ENCODE data around the gene SDHAF4.
"Not testable (repeated sequence)": the region's sequence is repeated elsewhere in the genome, so short reads cannot be mapped to it uniquely, and the experiment has no call there.

SDHAF4 gene

DNA sequence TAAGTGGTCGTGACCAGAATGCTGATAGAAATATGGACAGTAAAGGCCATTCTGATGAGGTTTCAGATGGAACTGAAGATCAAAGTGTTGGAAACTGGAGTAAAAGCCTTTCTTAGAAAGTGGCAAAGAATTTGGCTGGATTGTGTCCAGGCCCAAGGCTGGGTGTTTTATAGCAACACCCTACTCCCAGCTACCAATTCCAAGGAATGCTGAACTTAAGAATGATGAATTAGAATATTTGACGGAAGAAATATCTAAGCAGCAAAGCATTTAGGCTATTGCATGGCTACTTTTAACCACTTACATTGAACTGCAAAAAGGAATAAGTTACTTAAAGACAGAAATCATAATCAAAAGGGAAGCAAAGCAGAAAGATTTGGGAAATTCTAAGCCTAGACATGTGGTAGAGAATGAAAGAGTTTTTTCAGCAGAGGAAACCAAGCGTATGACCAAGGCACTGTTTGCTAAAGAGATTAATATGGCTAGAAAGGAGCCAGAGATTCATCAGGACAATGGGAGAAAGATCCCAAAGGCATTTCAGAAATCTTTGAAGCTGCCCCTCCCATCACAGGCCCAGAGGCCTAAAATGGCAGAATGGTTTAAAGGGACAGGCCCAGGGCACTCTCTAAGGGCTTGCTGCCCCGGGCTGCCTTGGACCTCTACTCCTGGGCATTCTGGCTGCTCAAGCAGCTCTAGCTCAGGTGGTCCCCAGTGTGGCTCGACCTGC is 25.8 kb downstream of the SDHAF4 start:
- no peak for DNase-seq (ENCODE audit: low read depth)

DNA sequence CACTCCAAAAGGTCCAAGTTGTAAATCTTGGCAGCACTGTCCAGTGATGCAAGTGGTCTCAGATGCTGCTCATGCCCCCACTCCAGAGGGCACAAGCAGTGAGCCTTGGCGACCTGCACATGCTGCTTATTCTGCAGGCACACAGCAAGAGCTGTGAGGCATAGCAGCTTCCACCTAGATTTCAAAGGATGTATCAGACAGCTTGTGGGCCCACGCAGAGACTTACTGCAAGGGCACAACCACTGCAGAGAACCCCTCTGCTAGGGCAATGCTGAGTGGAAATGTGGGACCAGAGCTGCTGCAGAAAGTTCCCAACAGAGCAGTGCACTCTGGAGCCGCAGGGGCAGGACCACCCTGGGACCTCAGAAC is 26.4 kb downstream of the SDHAF4 start:
- DNase-seq (ENCODE audit: low read depth) = no peak

DNA sequence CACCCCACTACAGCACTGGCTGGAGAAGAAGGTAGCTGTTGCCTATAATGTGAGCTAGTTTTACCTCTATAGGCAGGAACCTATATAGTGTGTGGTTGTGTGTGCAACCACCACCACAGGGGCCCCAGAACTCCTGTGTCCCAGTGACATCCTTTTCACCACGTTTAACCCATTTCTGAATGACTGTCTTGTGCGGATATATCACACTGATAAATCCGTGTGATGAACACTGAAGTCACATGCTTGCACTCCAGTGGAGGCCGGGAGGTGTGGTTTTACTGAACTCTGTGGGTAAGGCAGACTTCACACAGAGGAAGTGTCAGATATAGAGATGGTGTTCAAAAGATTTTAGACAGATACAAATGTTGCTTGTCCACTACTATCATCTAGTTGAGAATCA is 32.5 kb downstream of the SDHAF4 start:
- no peak for DNase-seq (ENCODE audit: low read depth)

DNA sequence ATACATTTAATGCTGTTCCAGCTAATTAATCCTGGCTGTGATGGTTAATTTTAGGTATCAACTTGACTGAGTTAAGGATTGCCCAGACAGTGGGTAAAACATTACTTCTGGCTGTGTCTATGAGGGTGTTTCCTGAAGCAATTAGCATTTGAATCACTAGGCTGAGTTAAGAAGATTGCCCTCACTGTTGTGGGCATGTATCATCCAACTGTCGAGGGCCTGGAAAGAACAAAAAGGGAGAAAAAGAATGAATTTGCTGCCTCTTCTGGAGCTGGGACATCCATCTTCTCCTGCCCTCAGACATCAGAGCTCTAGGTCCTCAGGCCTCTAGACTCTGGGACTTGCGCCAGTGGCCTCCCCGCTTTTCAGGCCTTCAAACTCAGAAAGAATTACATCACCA is 34.3 kb downstream of the SDHAF4 start:
- no peak for DNase-seq (ENCODE audit: low read depth)

DNA sequence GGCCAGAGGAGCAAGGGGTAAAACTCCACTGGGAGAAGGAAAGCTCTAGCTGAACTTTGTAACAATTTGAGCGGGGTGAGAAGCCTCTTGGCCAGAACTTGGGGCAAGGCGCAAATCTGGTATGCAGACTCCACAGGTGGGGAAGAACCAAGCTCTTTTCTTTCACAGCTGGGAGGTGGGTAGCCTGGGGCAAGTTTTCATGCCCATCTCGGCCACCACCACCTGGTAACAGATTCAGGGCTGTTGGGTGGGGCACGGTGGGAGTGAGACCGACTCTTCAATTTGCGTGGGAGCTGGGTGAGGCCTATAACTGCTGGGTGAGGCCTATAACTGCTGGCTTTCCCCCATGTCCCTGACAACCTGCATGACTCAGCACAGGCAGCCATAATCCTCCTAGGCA is 37.5 kb downstream of the SDHAF4 start:
- no peak for DNase-seq (ENCODE audit: low read depth)

DNA sequence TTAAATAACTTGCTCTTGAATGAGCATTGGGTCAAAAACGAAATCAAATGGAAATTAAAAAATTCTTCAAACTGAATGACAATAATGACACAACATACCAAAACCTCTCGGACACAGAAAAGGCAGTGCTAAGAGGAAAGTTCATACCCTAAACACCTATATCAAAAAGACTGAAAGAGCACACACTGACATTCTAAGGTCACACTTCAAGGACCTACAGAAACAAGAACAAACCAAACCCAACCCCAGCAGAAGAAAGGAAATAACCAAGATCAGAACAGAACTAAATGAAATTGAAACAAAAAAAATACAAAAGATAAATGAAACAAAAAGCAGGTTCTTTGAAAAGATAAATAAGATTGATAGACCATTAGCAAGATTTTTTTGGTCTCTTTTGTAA is 40.6 kb downstream of the SDHAF4 start:
- not testable (repeated sequence) for DNase-seq (ENCODE audit: low read depth)

DNA sequence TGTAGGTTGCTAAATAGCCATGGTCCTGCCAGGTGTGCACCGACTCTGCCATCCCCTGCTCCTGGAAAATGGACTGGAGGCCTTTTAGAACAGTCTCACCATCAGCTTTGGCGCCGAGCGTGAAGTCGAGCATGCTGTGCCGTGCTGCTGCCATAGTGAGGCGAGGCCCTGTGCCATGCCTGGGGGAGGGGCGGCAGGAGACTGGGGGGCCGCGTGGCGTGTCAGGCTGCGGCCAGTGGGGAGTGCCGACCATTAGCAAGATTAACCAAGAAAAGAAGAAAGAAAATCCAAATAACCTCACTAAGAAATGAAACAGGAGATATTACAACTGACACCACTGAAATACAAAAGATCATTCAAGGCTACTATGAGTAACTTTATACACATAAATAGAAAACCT is 42.5 kb downstream of the SDHAF4 start:
- not testable (repeated sequence) for DNase-seq (ENCODE audit: low read depth)

DNA sequence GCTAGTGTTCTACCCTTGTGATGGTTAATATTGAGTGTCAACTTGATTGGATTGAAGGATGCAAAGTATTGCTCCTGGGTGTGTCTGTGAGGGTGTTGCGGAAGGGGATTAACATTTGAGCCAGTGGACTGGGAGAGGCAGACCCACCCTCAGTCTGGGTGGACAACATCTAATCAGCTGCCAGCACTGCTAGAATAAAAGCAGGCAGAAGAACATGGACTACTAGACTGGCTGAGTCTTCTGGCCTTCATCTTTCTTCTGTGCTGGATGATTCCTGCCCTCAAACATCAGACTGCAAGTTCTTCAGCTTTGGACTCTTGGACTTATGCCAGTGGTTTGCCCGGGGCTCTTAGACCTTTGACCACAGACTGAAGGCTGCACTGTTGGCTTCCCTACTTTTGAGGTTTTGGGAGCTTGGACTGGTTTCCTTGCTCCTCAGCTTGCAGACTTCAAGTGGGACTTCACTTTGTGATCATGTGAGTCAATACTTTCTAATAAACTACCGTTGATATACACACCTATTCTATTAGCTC is 50.1 kb downstream of the SDHAF4 start:
- no peak for DNase-seq (ENCODE audit: low read depth)

DNA sequence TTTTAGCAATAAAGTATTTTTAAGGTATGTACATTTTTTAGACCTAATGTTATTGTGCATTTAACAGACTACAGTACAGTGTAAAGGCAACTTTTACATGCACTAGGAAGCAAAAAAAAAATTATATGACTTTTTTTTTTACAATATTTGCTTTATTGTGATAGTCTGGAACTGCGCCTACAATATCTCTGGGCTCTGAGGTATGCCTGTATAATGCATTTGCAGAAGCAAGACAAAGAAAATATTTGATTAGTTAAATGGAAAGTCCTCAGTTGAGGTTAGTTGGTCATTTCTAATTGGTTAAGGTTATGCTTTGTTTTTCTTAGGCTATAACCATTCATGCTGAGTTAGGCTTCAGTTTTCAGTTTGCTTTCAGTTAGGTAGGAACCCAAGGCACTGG is 54.0 kb downstream of the SDHAF4 start:
- no peak for DNase-seq (ENCODE audit: low read depth)

DNA sequence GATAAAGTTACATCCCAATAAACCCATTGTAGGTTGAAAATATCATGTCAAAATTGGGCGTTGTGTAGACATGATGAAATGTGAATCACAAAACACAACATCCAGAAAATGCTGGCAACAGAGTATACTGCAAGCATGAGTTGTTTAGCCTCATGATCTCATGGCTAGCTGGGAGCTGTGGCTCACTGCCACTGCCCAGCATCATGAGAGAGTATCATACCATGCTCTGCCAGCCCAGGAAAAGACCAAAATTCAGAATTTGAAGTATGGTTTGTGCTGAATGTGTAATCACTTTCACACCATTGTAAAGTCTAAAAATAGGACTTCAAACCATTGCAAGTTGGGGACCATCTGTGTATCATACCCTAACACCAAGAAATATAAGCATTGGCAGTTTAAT is 55.7 kb downstream of the SDHAF4 start:
- no peak for DNase-seq (ENCODE audit: low read depth)

DNA sequence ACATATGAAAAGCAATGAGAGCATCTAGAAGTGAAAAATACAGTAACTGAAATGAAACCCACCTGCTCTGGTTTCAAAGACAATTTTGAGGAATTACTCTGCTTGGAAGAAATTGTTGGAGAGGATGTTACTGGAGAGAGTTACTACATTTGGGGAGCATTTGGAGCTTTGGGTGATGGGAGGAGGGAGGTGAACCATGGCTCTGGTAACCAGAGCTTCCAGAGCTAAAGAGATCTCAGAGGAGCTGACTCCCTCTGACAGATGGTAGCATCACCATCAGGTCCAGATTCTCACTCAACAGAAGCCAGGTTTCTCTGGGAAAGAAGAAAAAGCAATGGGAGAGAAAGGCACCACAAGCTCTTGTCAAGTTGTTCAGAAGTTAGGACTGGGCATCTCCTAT is 58.7 kb downstream of the SDHAF4 start:
- DNase-seq (ENCODE audit: low read depth) = no peak

DNA sequence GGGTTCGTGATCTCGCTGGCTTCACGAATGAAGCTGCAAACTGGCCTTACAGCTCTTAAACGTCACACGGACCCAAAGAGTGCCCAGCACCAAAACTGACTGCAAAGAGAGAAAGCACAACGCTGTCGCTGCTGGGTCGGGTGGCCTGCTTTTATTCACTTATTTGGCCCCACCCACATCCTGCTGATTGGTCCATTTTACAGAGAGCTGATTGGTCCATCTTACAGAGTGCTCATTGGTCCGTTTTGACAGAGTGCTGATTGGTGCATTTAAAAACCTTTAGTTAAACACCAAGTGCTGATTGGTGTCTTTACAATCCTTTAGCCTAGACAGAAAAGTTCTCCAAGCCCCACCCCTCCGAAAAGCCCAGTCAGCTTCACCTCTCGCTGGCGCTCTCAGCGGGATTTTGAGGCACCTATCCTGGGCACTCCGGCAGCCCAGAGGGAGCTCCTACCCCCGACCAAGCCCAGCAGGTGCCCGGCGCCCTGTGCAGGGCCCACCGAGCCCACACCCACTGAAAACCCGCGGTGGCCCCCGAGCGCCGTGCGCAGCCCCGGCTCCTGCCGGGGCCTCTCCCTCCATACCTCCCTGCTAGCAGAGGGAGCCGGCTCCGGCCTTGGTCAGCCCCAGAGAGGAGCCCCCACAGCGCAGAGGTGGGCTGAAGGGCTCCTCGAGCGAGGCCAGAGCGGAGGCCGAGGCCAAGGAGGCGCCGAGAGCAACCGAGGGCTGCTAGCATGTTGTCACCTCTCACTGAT is 60.9 kb downstream of the SDHAF4 start:
- DNase-seq (ENCODE audit: low read depth) = no peak

DNA sequence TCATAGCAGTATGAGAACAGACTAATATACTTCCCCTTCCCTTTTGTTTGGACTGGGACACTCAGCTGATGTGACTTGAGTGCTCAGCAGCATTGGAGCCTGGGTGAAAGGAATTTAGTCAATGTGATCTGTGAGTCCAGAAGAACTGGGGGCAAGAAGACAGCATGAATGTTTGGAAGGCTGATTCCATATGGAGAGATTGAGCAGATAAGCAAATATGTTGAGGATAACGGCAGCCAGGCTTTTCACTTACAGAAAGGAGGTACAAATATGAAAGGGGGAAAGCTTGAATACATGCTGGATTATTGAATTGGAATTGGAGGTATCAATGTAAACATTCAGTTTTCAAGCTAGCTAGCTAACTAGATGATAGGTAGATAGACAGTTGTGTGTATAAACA is 63.2 kb downstream of the SDHAF4 start:
- no peak for DNase-seq (ENCODE audit: low read depth)

DNA sequence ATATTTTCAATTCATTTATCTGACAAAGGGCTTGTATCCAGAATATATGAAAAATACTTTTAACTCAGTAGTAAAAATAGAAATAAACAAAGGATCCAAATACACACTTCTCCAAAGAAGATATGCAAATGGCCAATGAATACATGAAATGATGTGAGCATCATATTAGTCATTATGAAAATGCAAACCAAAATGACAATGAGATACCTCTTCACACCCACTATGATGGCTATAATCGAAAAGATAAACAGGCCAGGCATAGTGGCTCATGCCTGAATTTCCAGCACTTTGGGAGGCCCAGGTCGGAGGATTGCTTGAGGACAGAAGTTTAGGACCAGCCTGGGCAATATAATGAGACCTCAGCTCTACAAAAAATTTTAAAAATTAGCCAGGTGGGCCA is 67.1 kb downstream of the SDHAF4 start:
- no peak for DNase-seq (ENCODE audit: low read depth)

DNA sequence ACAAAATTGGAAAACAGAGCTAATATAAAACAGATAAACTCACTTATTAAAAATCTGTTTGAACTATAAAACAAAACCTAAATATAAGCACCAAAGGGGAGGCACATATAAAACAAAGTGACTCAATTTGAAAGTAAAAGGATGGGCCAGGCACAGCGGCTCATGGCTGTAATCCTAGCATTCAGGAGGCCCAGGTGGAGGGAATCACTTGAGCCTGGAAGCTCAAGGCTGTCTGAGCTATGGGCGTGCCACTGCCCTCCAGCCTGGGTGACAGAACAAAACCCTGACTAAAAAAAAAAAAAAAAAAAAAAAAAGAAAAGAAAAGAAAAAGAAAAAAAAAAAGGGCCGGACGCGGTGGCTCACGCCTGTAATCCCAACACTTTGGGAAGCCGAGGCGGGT is 69.9 kb downstream of the SDHAF4 start:
- DNase-seq (ENCODE audit: low read depth) = no peak

DNA sequence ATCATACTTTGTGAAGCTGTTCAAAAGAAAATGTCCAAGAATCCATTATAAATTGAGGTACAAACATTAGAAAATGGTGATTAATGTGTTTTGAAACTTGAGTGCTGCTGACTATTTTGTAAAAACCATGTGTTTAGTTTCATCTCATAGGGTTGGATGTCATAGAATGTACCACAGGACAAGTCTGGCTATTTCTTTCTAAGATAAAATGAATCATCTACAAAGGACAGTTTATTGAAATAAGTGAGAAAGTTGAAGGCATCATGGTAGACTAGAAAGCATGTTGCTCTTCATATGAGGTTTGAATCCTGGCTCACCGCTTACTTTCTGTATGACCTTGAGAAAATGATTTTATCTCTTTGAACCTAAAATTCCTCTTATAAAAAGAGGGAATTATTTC is 71.7 kb downstream of the SDHAF4 start:
- no peak for DNase-seq (ENCODE audit: low read depth)
